OCI-LY3 (cell line): ENCODE results near the gene NT5C3A.

Experiments
- H2AFZ ChIP-seq: fragments of 200-600, 300-600 bp; shearing (Covaris generic); 2 replicates; pipeline ENCODE4 v1.6.0; 2014; ENCODE audit warnings: antibody characterized with exemption, low read depth, low read length
- H3K27ac ChIP-seq: fragments of 200-600, 300-600 bp; sonication (generic); 2 replicates; pipeline ENCODE4 v1.5.1; 2014; ENCODE audit warnings: mild to moderate bottlenecking, low read length, moderate library complexity, mixed read lengths
- H3K27me3 ChIP-seq: fragments of 200-600, 300-600 bp; sonication (generic); 2 replicates; pipeline ENCODE4 v1.6.1; 2014; ENCODE audit warnings: low read depth, low read length, mixed read lengths
- H3K36me3 ChIP-seq: fragments of 200-600, 300-600 bp; sonication (generic); replicated peaks from 2 replicates; pipeline ENCODE3; 2014; ENCODE audit warnings: low read depth, low read length, mixed read lengths
- H3K4me1 ChIP-seq: fragments of 300-600, 200-600 bp; sonication (generic); 2 replicates; pipeline ENCODE4 v1.6.1; 2014; ENCODE audit warnings: low read length, mixed read lengths
- H3K4me2 ChIP-seq: fragments of 200-600, 300-600 bp; sonication (generic); 2 replicates; pipeline ENCODE4 v1.6.1; 2014; ENCODE audit warnings: low read length, mixed read lengths
- H3K4me3 ChIP-seq: fragments of 300-600, 200-600 bp; sonication (generic); 2 replicates; pipeline ENCODE4 v1.5.1; 2014; ENCODE audit warnings: antibody characterized with exemption, mild to moderate bottlenecking, low read length, moderate library complexity
- H3K79me2 ChIP-seq: fragments of 300-600, 200-600 bp; shearing (Covaris generic); 2 replicates; pipeline ENCODE4 v1.6.1; 2014; ENCODE audit warnings: mild to moderate bottlenecking, low read length, mixed read lengths
- H3K9ac ChIP-seq: fragments of 300-600, 200-600 bp; shearing (Covaris generic); 2 replicates; pipeline ENCODE4 v1.6.0; 2014; ENCODE audit warnings: mild to moderate bottlenecking, low read length, moderate library complexity
- H3K9me3 ChIP-seq: fragments of 200-600, 300-600 bp; shearing (Covaris generic); 2 replicates; pipeline ENCODE4 v1.6.1; 2014; ENCODE audit warnings: low read length, mixed read lengths; ENCODE audit not compliant: insufficient read depth
- H4K20me1 ChIP-seq: fragments of 200-600, 300-600 bp; sonication (generic); 2 replicates; pipeline ENCODE4 v1.6.1; 2016; ENCODE audit warnings: low read length, mixed read lengths; ENCODE audit not compliant: insufficient read depth
- CTCF ChIP-seq: fragments of 200-600, 300-600 bp; sonication (generic); IDR thresholded peaks from 2 replicates; pipeline ENCODE4 v1.5.1; 2014; ENCODE audit warnings: antibody characterized with exemption, low read length, low read depth
- EZH2phosphoT487 ChIP-seq: fragments of 200-600 bp; shearing (Covaris generic); IDR thresholded peaks from 2 replicates; pipeline ENCODE4 v1.6.1; 2018; ENCODE audit warnings: antibody characterized with exemption, mixed run types, low read depth

NT5C3A gene

GRCh38 chr7:33079763-33080690 lies 17.5 kb upstream of the NT5C3A start:
- no peak overlapping the region for H3K9ac ChIP-seq
- H3K79me2 ChIP-seq = no peaks in the 10 kb centered on the region
- H3K27me3 ChIP-seq = no peaks in the 10 kb centered on the region

GRCh38 chr7:33079096-33079495 lies 16.5 kb upstream of the NT5C3A start:
- Histone ChIP-seq H3K9ac (no peak overlapping the region), H3K36me3 (no peaks in the 10 kb centered on the region), H2AFZ (no peak overlapping the region), H3K27me3 (no peaks in the 10 kb centered on the region), H3K4me2 (no peak overlapping the region), H3K4me1 (no peaks in the 10 kb centered on the region), H3K4me3 (no peak overlapping the region), H3K79me2 (no peaks in the 10 kb centered on the region), H4K20me1 (no peaks in the 10 kb centered on the region), H3K9me3 (no peaks in the 10 kb centered on the region), H3K27ac (no peak overlapping the region)
- no peak for TF ChIP-seq CTCF
- TF ChIP-seq EZH2phosphoT487 = no peak

More at GRCh38 chr7:33079763-33080690, 17.5 kb upstream of the NT5C3A start:
- Histone ChIP-seq H3K4me3 (no peak overlapping the region), H4K20me1 (no peaks in the 10 kb centered on the region), H3K4me1 (no peaks in the 10 kb centered on the region), H2AFZ (no peak overlapping the region), H3K9me3 (no peaks in the 10 kb centered on the region), H3K27ac (no peak overlapping the region), H3K36me3 (no peaks in the 10 kb centered on the region), H3K4me2 (no peak overlapping the region)
- TF ChIP-seq EZH2phosphoT487 (no peak), CTCF (no peak)

- no peaks in the 10 kb centered on the region for H3K4me1 ChIP-seq
- no peak overlapping the region for H3K27ac ChIP-seq
- TF ChIP-seq CTCF (no peak), EZH2phosphoT487 (no peak)
- no peaks in the 10 kb centered on the region for H3K36me3 ChIP-seq
- H3K4me2 ChIP-seq = no peak overlapping the region
- H3K27me3 ChIP-seq = no peaks in the 10 kb centered on the region
- no peaks in the 10 kb centered on the region for H4K20me1 ChIP-seq
- H3K9me3 ChIP-seq = no peaks in the 10 kb centered on the region
- no peak overlapping the region for H3K4me3 ChIP-seq
- H2AFZ ChIP-seq = no peak overlapping the region
- H3K9ac ChIP-seq = no peak overlapping the region
- no peaks in the 10 kb centered on the region for H3K79me2 ChIP-seq
Observed at GRCh38 chr7:33076737-33077136, 14.2 kb upstream of the NT5C3A start.

- no peaks in the 10 kb centered on the region for H4K20me1 ChIP-seq
- H2AFZ ChIP-seq = no peak overlapping the region
- no peaks in the 10 kb centered on the region for H3K9me3 ChIP-seq
- no peak for TF ChIP-seq EZH2phosphoT487
- TF ChIP-seq CTCF = no peak
- H3K4me2 ChIP-seq = no peak overlapping the region
- no peaks in the 10 kb centered on the region for H3K79me2 ChIP-seq
- no peak overlapping the region for H3K4me3 ChIP-seq
- no peaks in the 10 kb centered on the region for H3K27me3 ChIP-seq
- H3K36me3 ChIP-seq = no peaks in the 10 kb centered on the region
- no peak overlapping the region for H3K27ac ChIP-seq
- H3K9ac ChIP-seq = no peak overlapping the region
- no peaks in the 10 kb centered on the region for H3K4me1 ChIP-seq
Observed at GRCh38 chr7:33075818-33076518, 13.4 kb upstream of the NT5C3A start.
